ENCODE measurements around the gene SYT1.

GRCh38 chr12:79020106-79020505, 155.5 kb downstream of the SYT1 start:
- TF ChIP-seq CTCF (IDR thresholded peaks at IDR 0.05): no peak
- TF ChIP-seq EZH2 (IDR thresholded peaks at IDR 0.05; ENCODE audit: borderline replicate concordance, insufficient read depth, low read depth, low read length, poor library complexity, severe bottlenecking): no peak

All from B cell (primary cell).